Spleen (tissue), 11 donors: ENCODE measurements around the gene CDHR3. TPM values are rescaled to one million over a fixed set of nuclear protein-coding genes. Genes with fewer than 3 reads are reported as not detected.

ENCODE experiments used
- DNase-seq: peaks from one replicate; pipeline ENCODE4 v3.0.0-alpha.2; 2020
- H3K27ac ChIP-seq, 8 donors: fragments of 200-600 bp; sonication (generic) in 7 of 8; 1 replicate in 4 of 8; 2 replicates in 4 of 8; pipeline versions ENCODE4 v1.5.0 to v1.8.0; 2016 to 2021; ENCODE audit warnings: inconsistent platforms in 4 of 8, mild to moderate bottlenecking in 4 of 8, moderate library complexity in 1 of 8
- H3K27me3 ChIP-seq, 7 donors: fragments of 200-600 bp; sonication (generic) in 6 of 7; replicated peaks in 1 of 7; 1 replicate in 4 of 7; 2 replicates in 3 of 7; pipeline versions ENCODE4 v1.5.0 to v1.8.0; 2016 to 2021; ENCODE audit warnings: inconsistent platforms in 3 of 7, mild to moderate bottlenecking in 1 of 7
- H3K36me3 ChIP-seq, 6 donors: fragments of 200-600 bp; sonication (generic) in 5 of 6; 1 replicate in 4 of 6; 2 replicates in 2 of 6; pipeline versions ENCODE4 v1.5.0 to v1.8.0; 2016 to 2021; ENCODE audit warnings: inconsistent platforms in 2 of 6
- H3K4me1 ChIP-seq, 6 donors: fragments of 200-600 bp; sonication (generic) in 5 of 6; 1 replicate in 3 of 6; 2 replicates in 3 of 6; pipeline versions ENCODE4 v1.5.0 to v1.8.0; 2016 to 2021; ENCODE audit warnings: inconsistent platforms in 3 of 6
- H3K4me3 ChIP-seq, 8 donors: fragments of 200-600 bp; sonication (generic) in 7 of 8; 1 replicate in 4 of 8; 2 replicates in 4 of 8; pipeline versions ENCODE4 v1.5.0 to v1.8.0; 2016 to 2021; ENCODE audit warnings: inconsistent platforms in 4 of 8, mild to moderate bottlenecking in 4 of 8, moderate library complexity in 2 of 8
- H3K9me3 ChIP-seq, 8 donors: fragments of 200-600 bp; sonication (generic) in 7 of 8; 1 replicate in 4 of 8; 2 replicates in 4 of 8; pipeline versions ENCODE4 v1.5.0 to v1.8.0; 2016 to 2021; ENCODE audit warnings: inconsistent platforms in 4 of 8
- CTCF ChIP-seq, 11 experiments: fragments of 200-600 bp in 7 of 11; fragments of 450-650 bp in 4 of 11; sonication (generic) in 4 of 11; IDR thresholded peaks in 8 of 11; conservative IDR thresholded peaks in 3 of 11; 1 replicate in 7 of 11; 2 replicates in 4 of 11; pipeline versions ENCODE4 v1.4.0 to v1.8.0; 2016 to 2021; ENCODE audit warnings: antibody characterized with exemption in 11 of 11, inconsistent platforms in 4 of 11, mild to moderate bottlenecking in 1 of 11
- POLR2A ChIP-seq, 3 donors: fragments of 450-650 bp; IDR thresholded peaks; one replicate each; pipeline ENCODE4 v1.5.1; 2017; ENCODE audit warnings: antibody characterized with exemption in 3 of 3, mild to moderate bottlenecking in 1 of 3
- POLR2AphosphoS5 ChIP-seq, 3 donors: sonication (generic); formaldehyde crosslinking; IDR thresholded peaks; one replicate each; pipeline ENCODE4 v1.5.1; 2017; ENCODE audit warnings: antibody characterized with exemption in 3 of 3
- whole genome bisulfite sequencing, 5 donors: extraction: QIAGEN DNeasy Blood & Tissue Kit in 3 of 5; methylation state at CpG; one replicate each; pipeline versions ENCODE4 v1.1.5 to v1.1.7; 2013 to 2018; 5-methylcytosine and 5-hydroxymethylcytosine counted together
- intact Hi-C: fragments of 100-400 bp; cut with DNase I; formaldehyde crosslinking; loops from one replicate; pipeline ENCODE4 v1.15.0; 2023; ENCODE audit warnings: low total_unique reads
- polyA plus RNA-seq, 3 donors: library from polyadenylated mRNA; stranded (reverse); fragments of 200-250 nt; gene quantifications; one replicate each; pipeline ENCODE4 v1.2.1, GENCODE V29; 2013
- total RNA-seq, 7 donors: library from RNA; depleted of rRNA in 3 of 7; stranded (reverse); fragments of >200 nt in 3 of 7; fragmentation: NEBNext Ultra II Directional in 4 of 7; extraction: Animal tissue kit (Norgen Biotek cat#: 25700) in 4 of 7; gene quantifications; one replicate each; pipeline versions ENCODE4 v1.1.0 to v1.2.1, GENCODE V29; 2016 to 2021
- donor health status: healthy with polysubstance abuse.
- donor health status: DM: no; HTN: no; CAD: no; lungs with moderate emphysema.
- donor health status: DM: no; HTN: no; CAD: no.
- donor health status: Bipolar disorder and iron deficiency.
- donor health status: healthy.
- donor health status: DM: no; HTN: no; CAD: no.
- donor health status: DM: yes; HTN: yes; CAD: no.

The CDHR3 gene
- total and polyA plus RNA-seq, 10 donors: 0.32 to 3.8 (median 1.2) TPM

DNA sequence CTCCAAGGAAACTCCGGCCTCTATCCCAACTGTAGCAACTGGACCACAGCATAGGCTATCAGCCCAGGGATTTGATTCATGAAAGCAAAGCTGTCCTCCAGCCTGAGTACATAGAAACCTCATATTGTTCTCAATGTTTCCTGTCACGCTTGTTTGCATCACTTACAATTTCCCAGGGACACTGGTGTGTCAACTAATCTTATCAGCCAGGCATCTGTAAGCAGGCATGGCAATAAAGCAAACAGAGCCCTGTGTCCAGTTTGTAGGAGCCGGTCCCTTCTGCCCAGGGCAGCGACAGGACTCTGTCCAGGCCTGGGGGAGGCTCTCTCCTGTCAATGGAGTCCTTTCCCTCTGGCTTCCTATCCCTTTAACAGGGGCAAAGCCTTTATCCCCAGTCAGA, 23.0 kb upstream of the CDHR3 start:
- H3K4me1 ChIP-seq: no peaks in the 10 kb centered on the region
- 64 to 79% (median 75%) methylated on average over 4 of the region's 4 CpGs for WGBS, 5 donors
- H3K4me3 ChIP-seq: no peak overlapping the region
- DNase-seq: no peak
- H3K36me3 ChIP-seq: no peaks in the 10 kb centered on the region
- H3K27ac ChIP-seq: no peak overlapping the region
- TF ChIP-seq POLR2AphosphoS5 (IDR thresholded peaks at IDR 0.05) (no peak), CTCF (IDR thresholded peaks at IDR 0.05 in 8 of 11, conservative IDR thresholded peaks at IDR 0.05 in 3 of 11) (no peak), POLR2A (IDR thresholded peaks at IDR 0.05) (no peak)
- intact Hi-C loops: no loop called here
- no peaks in the 10 kb centered on the region for H3K27me3 ChIP-seq
- no peaks in the 10 kb centered on the region for H3K9me3 ChIP-seq

GRCh38 chr7:105941596-105941995, 21.5 kb upstream of the CDHR3 start:
- DNase-seq: no peak
- Histone ChIP-seq H3K4me3 (no peak overlapping the region), H3K27ac (no peak overlapping the region), H3K27me3 (no peaks in the 10 kb centered on the region), H3K9me3 (no peaks in the 10 kb centered on the region), H3K4me1 (no peaks in the 10 kb centered on the region), H3K36me3 (no peaks in the 10 kb centered on the region)
- intact Hi-C loops: no loop called here
- TF ChIP-seq POLR2AphosphoS5 (IDR thresholded peaks at IDR 0.05) (no peak), CTCF (IDR thresholded peaks at IDR 0.05 in 8 of 11, conservative IDR thresholded peaks at IDR 0.05 in 3 of 11) (no peak), POLR2A (IDR thresholded peaks at IDR 0.05) (no peak)

GRCh38 chr7:105943486-105943885, 19.6 kb upstream of the CDHR3 start:
- TF ChIP-seq POLR2AphosphoS5 (IDR thresholded peaks at IDR 0.05): no peak
- no peak for TF ChIP-seq CTCF (IDR thresholded peaks at IDR 0.05 in 8 of 11, conservative IDR thresholded peaks at IDR 0.05 in 3 of 11)
- no peak for TF ChIP-seq POLR2A (IDR thresholded peaks at IDR 0.05)
- intact Hi-C loops: no loop called here
- no peaks in the 10 kb centered on the region for H3K36me3 ChIP-seq
- no peak overlapping the region for H3K27ac ChIP-seq
- H3K27me3 ChIP-seq: no peaks in the 10 kb centered on the region
- H3K4me3 ChIP-seq: no peak overlapping the region
- H3K4me1 ChIP-seq: no peaks in the 10 kb centered on the region
- H3K9me3 ChIP-seq: no peaks in the 10 kb centered on the region
- 74 to 91% (median 82%) methylated on average over 2 of the region's 2 CpGs for WGBS, 5 donors
- no peak for DNase-seq

- Histone ChIP-seq H3K36me3 (no peaks in the 10 kb centered on the region), H3K4me1 (no peaks in the 10 kb centered on the region), H3K4me3 (no peak overlapping the region), H3K27ac (no peak overlapping the region), H3K9me3 (peaks cover 0 to 1% (median under 1%) of the 10 kb centered on the region in 8 donors), H3K27me3 (no peaks in the 10 kb centered on the region)
- WGBS, 5 donors: 88 to 95% (median 93%) methylated on average over 9 of the region's 9 CpGs
- TF ChIP-seq POLR2A (IDR thresholded peaks at IDR 0.05) (no peak), POLR2AphosphoS5 (IDR thresholded peaks at IDR 0.05) (no peak), CTCF (IDR thresholded peaks at IDR 0.05 in 8 of 11, conservative IDR thresholded peaks at IDR 0.05 in 3 of 11) (no peak)
- DNase-seq: no peak
- intact Hi-C loops: no loop called here
Observed at GRCh38 chr7:105945848-105946247, 17.2 kb upstream of the CDHR3 start.
